K562 (cell line): Measurements from ENCODE around the gene EPB41L2. TPM values are rescaled to one million over a fixed set of nuclear protein-coding genes. Genes with fewer than 3 reads are reported as not detected.

Experiments used
- ATAC-seq: fragments of 200-7000 bp; cut with Tn5 transposase; 3 replicates; pipeline ENCODE4 v1.9.1; 2020; ENCODE audit warnings: moderate library complexity
- BruUV-seq: library from RNA; stranded (reverse); fragments of 400-500 nt; replicated peaks from 2 replicates; lab custom pipeline; 2021; lab: Mats Ljungman, UMichigan
- CTCF ChIA-PET: fragments of 300-600 bp; formaldehyde crosslinking; extraction: SDS; loops from one replicate; lab custom pipeline; 2021; ENCODE audit warnings: low intra/inter-chr PET ratio; lab: Yijun Ruan, JAX
- POLR2A ChIA-PET: fragments of 300-600, 350-650 bp; sonication (Branson Sonifier 250); formaldehyde crosslinking; extraction: SDS; loops from one replicate; lab custom pipeline; 2021; ENCODE audit warnings: antibody characterized with exemption, inconsistent platforms; lab: Yijun Ruan, JAX
- DNase-seq, 4 experiments: peaks; one replicate each; pipeline versions ENCODE4 v3.0.0 to v3.0.0-alpha.2; 2011 to 2018; ENCODE audit warnings: low spot score in 3 of 4, mixed read lengths in 3 of 4; ENCODE audit errors: extremely low read depth in 1 of 4
- FAIRE-seq: peaks from 2 replicates; lab custom pipeline; 2011; peaks lifted over from hg19 to GRCh38; lab: Jason Lieb, UNC
- H2AFZ ChIP-seq: 2 replicates; pipeline ENCODE4 v1.6.0; 2011; ENCODE audit warnings: low read depth, low read length, control low read depth, inconsistent platforms
- H3K27ac ChIP-seq: fragments of 200-600 bp; 3 replicates; pipeline ENCODE4 v1.8.0; 2011; ENCODE audit warnings: low read depth, mild to moderate bottlenecking, control low read depth, inconsistent platforms, low read length, moderate library complexity, mixed read lengths; ENCODE audit errors: extremely low read depth
- H3K27me3 ChIP-seq, 2 experiments: fragments of 300-600 bp in 1 of 2; 2 replicates in 1 of 2; 3 replicates in 1 of 2; pipeline versions ENCODE4 v1.6.0 to v1.8.0; 2011; ENCODE audit warnings: inconsistent platforms in 2 of 2, low read length in 2 of 2, mild to moderate bottlenecking in 1 of 2, mixed read lengths in 1 of 2, moderate library complexity in 1 of 2; ENCODE audit not compliant: control insufficient read depth in 2 of 2, insufficient read depth in 2 of 2
- H3K36me3 ChIP-seq: fragments of 300-600 bp; 3 replicates; pipeline ENCODE4 v1.8.0; 2011; ENCODE audit warnings: mild to moderate bottlenecking, low read length, inconsistent platforms; ENCODE audit not compliant: control insufficient read depth, insufficient read depth
- H3K4me1 ChIP-seq, 2 experiments: fragments of 200-600 bp in 1 of 2; replicated peaks in 1 of 2; 2 replicates in 1 of 2; 3 replicates in 1 of 2; pipeline versions ENCODE4 v1.5.1 to v1.8.0; 2011; ENCODE audit warnings: inconsistent platforms in 2 of 2, low read length in 2 of 2, mild to moderate bottlenecking in 1 of 2, mixed read lengths in 1 of 2, moderate library complexity in 1 of 2; ENCODE audit not compliant: control insufficient read depth in 2 of 2, insufficient read depth in 2 of 2
- H3K4me2 ChIP-seq: 2 replicates; pipeline ENCODE4 v1.6.1; 2011; ENCODE audit warnings: low read length, control low read depth, inconsistent platforms, mixed read lengths; ENCODE audit not compliant: insufficient read depth
- H3K4me3 ChIP-seq: fragments of 200-600 bp; sonication (generic), shearing (Covaris generic); 2 replicates; pipeline ENCODE4 v1.5.1; 2016; ENCODE audit warnings: control low read depth, inconsistent platforms
- H3K79me2 ChIP-seq: fragments of 200-600 bp; 3 replicates; pipeline ENCODE4 v1.8.0; 2011; ENCODE audit warnings: low read length, inconsistent platforms; ENCODE audit not compliant: control insufficient read depth, insufficient read depth
- H3K9ac ChIP-seq, 2 experiments: 2 replicates each; pipeline versions ENCODE4 v1.6.0 to v1.6.1; 2011; ENCODE audit warnings: low read depth in 2 of 2, low read length in 2 of 2, control low read depth in 1 of 2, inconsistent platforms in 1 of 2, mild to moderate bottlenecking in 1 of 2, mixed read lengths in 1 of 2; ENCODE audit not compliant: insufficient read depth in 1 of 2
- H3K9me1 ChIP-seq: one replicate; pipeline ENCODE4 v1.6.0; 2011; ENCODE audit warnings: inconsistent platforms, mild to moderate bottlenecking, low read length, moderate library complexity; ENCODE audit not compliant: control insufficient read depth, insufficient read depth
- H3K9me3 ChIP-seq: replicated peaks from 2 replicates; pipeline ENCODE4 v1.5.1; 2011; ENCODE audit warnings: low read depth, low read length, inconsistent platforms; ENCODE audit not compliant: control insufficient read depth, insufficient read depth
- H4K20me1 ChIP-seq: replicated peaks from 2 replicates; pipeline ENCODE4 v1.6.1; 2011; ENCODE audit warnings: low read length, inconsistent platforms, mixed read lengths; ENCODE audit not compliant: control insufficient read depth, insufficient read depth
- FOXA3 ChIP-seq, 2 experiments: fragments of 450-650 bp in 1 of 2; sonication (generic) in 1 of 2; formaldehyde crosslinking; IDR thresholded peaks in 1 of 2; conservative IDR thresholded peaks in 1 of 2; 2 replicates each; pipeline versions ENCODE4 v1.4.0 to v1.8.0; 2020 to 2022; ENCODE audit warnings: mild to moderate bottlenecking in 2 of 2, missing genetic modification reagents in 1 of 2
- ZBTB11 ChIP-seq, 3 experiments: fragments of 200-800 bp in 1 of 3; fragments of 250-450 bp in 1 of 3; fragments of 450-650 bp in 1 of 3; sonication (Bioruptor Pico) in 1 of 3; sonication (Bioruptor generic) in 1 of 3; formaldehyde crosslinking in 1 of 3; IDR thresholded peaks; 2 replicates each; pipeline versions ENCODE4 v1.6.1 to v1.8.0; 2016 to 2022; ENCODE audit warnings: mild to moderate bottlenecking in 2 of 3, missing genetic modification characterization in 2 of 3, missing compliant biosample characterization in 1 of 3, moderate library complexity in 1 of 3
- WGBS: fragments of 100-300 bp; shearing (Covaris generic); methylation state at CpG from one replicate; pipeline ENCODE4 v1.1.6; 2016; ENCODE audit warnings: low coverage, mixed read lengths; ENCODE audit not compliant: insufficient coverage; ENCODE audit errors: missing lambda C conversion rate; 5-methylcytosine and 5-hydroxymethylcytosine counted together
- in situ Hi-C: fragments of 300-500 bp; cut with MboI; formaldehyde crosslinking; loops from 4 replicates; pipeline ENCODE4 v1.15.0; 2018; ENCODE audit warnings: inconsistent platforms, mixed read lengths
- intact Hi-C: fragments of 100-400 bp; cut with micrococcal nuclease; formaldehyde crosslinking; loops from 2 replicates; pipeline ENCODE4 v1.14.2; 2022
- polyA plus RNA-seq, 8 experiments: library from polyadenylated mRNA; depleted of rRNA in 4 of 8; stranded (reverse) in 5 of 8; unstranded in 3 of 8; fragments of >200 nt; fragmentation: Nextera tagmentation in 2 of 8; fragmentation: Illumina TruSeq in 1 of 8; extraction: Ambion mirVana in 2 of 8; extraction: Trizol in 1 of 8; gene quantifications; 2 replicates each; pipeline versions ENCODE4 v1.2.1 to v1.2.3, GENCODE V29; 2011 to 2014; ENCODE audit warnings: inconsistent platforms in 1 of 8, missing spikeins in 1 of 8
- total RNA-seq, 7 experiments: library from RNA; depleted of rRNA in 6 of 7; stranded (reverse); fragments of >200 nt in 6 of 7; fragmentation: Illumina TruSeq in 2 of 7; extraction: Trizol in 2 of 7; gene quantifications; 2 replicates each; pipeline versions ENCODE4 v1.2.1 to v1.2.3, GENCODE V29; 2011 to 2021; ENCODE audit warnings: low replicate concordance in 1 of 7

Gene EPB41L2
- total and polyA plus RNA-seq, 9 of the 15 experiments (the other 6 are each of a cell fraction or from before 2014, with no cell fraction given) = 5.1 to 53.6 (median 25.0) TPM

- no peak overlapping the region for H3K4me3 ChIP-seq
- no peaks in the 10 kb centered on the region for H3K36me3 ChIP-seq
- ATAC-seq (no peak), FAIRE-seq (no peak), DNase-seq (no peak)
- H3K27me3 ChIP-seq = no peaks in the 10 kb centered on the region
- no peaks in the 10 kb centered on the region for H3K9me3 ChIP-seq
- H2AFZ ChIP-seq = no peak overlapping the region
- H3K9me1 ChIP-seq = no peaks in the 10 kb centered on the region
- H3K9ac ChIP-seq = no peak overlapping the region
- BruUV-seq = no TSS peak
- intact Hi-C loops = no loop called here
- no peaks in the 10 kb centered on the region for H4K20me1 ChIP-seq
- WGBS = 8% methylated on average over 4 of the region's 4 CpGs
- peaks cover 0 to 3% of the 10 kb centered on the region in 2 experiments; a peak in 1 of 5 replicates for H3K4me1 ChIP-seq
- CTCF ChIA-PET = no interaction called here
- H3K4me2 ChIP-seq = no peak overlapping the region
- no peak for TF ChIP-seq ZBTB11 (CRISPR knock-in tag; IDR thresholded peaks at IDR 0.05)
- 0 out of 4 replicates have a peak, but pooled peaks of 1 of the 2 experiments have one; percentile 26 for TF ChIP-seq FOXA3 (CRISPR knock-in tag; conservative IDR thresholded peaks at IDR 0.05 in 1 of 2, IDR thresholded peaks at IDR 0.05 in 1 of 2)
- no peak overlapping the region for H3K27ac ChIP-seq
- POLR2A ChIA-PET = interaction anchor here (0.6 to 1.4 kb wide), 2 partner anchors 13 to 48 kb away, joined by 3 to 4 read pairs; no protein-coding TSS in a partner anchor
- no peaks in the 10 kb centered on the region for H3K79me2 ChIP-seq
- in situ Hi-C loops = no loop called here
These were observed 117.6 kb downstream of the EPB41L2 start for GRCh38 chr6:130945401-130945919.
